Neuronal stem cell (in vitro differentiated cells): ENCODE measurements around the gene FAH.

ENCODE experiments used
- DNase-seq: peaks from one replicate; pipeline ENCODE4 v3.0.0-alpha.2; 2013; ENCODE audit warnings: low spot score
- H2AFZ ChIP-seq: one replicate; pipeline ENCODE4 v1.6.1; 2013; ENCODE audit warnings: mild to moderate bottlenecking, low read length, inconsistent platforms
- H2AK5ac ChIP-seq: 2 replicates; pipeline ENCODE4 v1.6.1; 2013; ENCODE audit warnings: low read depth, mild to moderate bottlenecking, inconsistent platforms, low read length, moderate library complexity, mixed read lengths
- H2BK120ac ChIP-seq: 2 replicates; pipeline ENCODE4 v1.6.1; 2013; ENCODE audit warnings: low read depth, mild to moderate bottlenecking, inconsistent platforms, low read length, moderate library complexity, mixed read lengths
- H2BK12ac ChIP-seq: one replicate; pipeline ENCODE4 v1.6.1; 2013; ENCODE audit warnings: low read length, inconsistent platforms
- H2BK15ac ChIP-seq: 2 replicates; pipeline ENCODE4 v1.6.1; 2013; ENCODE audit warnings: mild to moderate bottlenecking, low read length, inconsistent platforms, mixed read lengths
- H2BK5ac ChIP-seq: one replicate; pipeline ENCODE4 v1.6.1; 2013; ENCODE audit warnings: inconsistent platforms, mild to moderate bottlenecking, low read length, moderate library complexity
- H3K14ac ChIP-seq: one replicate; pipeline ENCODE4 v1.6.1; 2013; ENCODE audit warnings: low read length, inconsistent platforms
- H3K18ac ChIP-seq: 2 replicates; pipeline ENCODE4 v1.6.1; 2013; ENCODE audit warnings: low read length, inconsistent platforms
- H3K23ac ChIP-seq: 2 replicates; pipeline ENCODE4 v1.6.1; 2013; ENCODE audit warnings: low read depth, mild to moderate bottlenecking, mixed read lengths, low read length, inconsistent platforms; ENCODE audit not compliant: poor library complexity
- H3K27ac ChIP-seq: replicated peaks from 3 replicates; pipeline ENCODE4 v1.5.1; 2013; ENCODE audit warnings: low read length, inconsistent platforms
- H3K27me3 ChIP-seq, 3 experiments: 2 replicates each; pipeline ENCODE4 v1.6.1; 2013; ENCODE audit warnings: low read length in 3 of 3, mild to moderate bottlenecking in 2 of 3, inconsistent platforms in 1 of 3, low read depth in 1 of 3, mixed read lengths in 1 of 3, moderate library complexity in 1 of 3; ENCODE audit not compliant: control insufficient read depth in 3 of 3, insufficient read depth in 3 of 3
- H3K36me3 ChIP-seq, 2 donors: replicated peaks in 1 of 2; 2 replicates each; pipeline ENCODE4 v1.6.1; 2013; ENCODE audit warnings: low read length in 2 of 2; ENCODE audit not compliant: control insufficient read depth in 2 of 2, insufficient read depth in 2 of 2
- H3K4ac ChIP-seq: 2 replicates; pipeline ENCODE4 v1.6.1; 2013; ENCODE audit warnings: inconsistent platforms, mild to moderate bottlenecking, low read length, moderate library complexity
- H3K4me1 ChIP-seq, 2 donors: 1 replicate in 1 of 2; 2 replicates in 1 of 2; pipeline ENCODE4 v1.6.1; 2013; ENCODE audit warnings: low read length in 2 of 2, low read depth in 1 of 2; ENCODE audit not compliant: control insufficient read depth in 2 of 2, insufficient read depth in 1 of 2
- H3K4me2 ChIP-seq: one replicate; pipeline ENCODE4 v1.6.1; 2013; ENCODE audit warnings: mild to moderate bottlenecking, low read length, inconsistent platforms; ENCODE audit not compliant: insufficient read depth, poor library complexity, severe bottlenecking
- H3K4me3 ChIP-seq, 2 donors: 2 replicates each; pipeline ENCODE4 v1.5.1; 2013; ENCODE audit warnings: low read length in 2 of 2, mild to moderate bottlenecking in 2 of 2, inconsistent platforms in 1 of 2, moderate library complexity in 1 of 2
- H3K79me1 ChIP-seq: one replicate; pipeline ENCODE4 v1.6.1; 2013; ENCODE audit warnings: low read depth, mild to moderate bottlenecking, inconsistent platforms, low read length, moderate library complexity
- H3K9ac ChIP-seq: one replicate; pipeline ENCODE4 v1.6.1; 2013; ENCODE audit warnings: mild to moderate bottlenecking, low read depth, low read length, inconsistent platforms; ENCODE audit not compliant: poor library complexity
- H3K9me3 ChIP-seq, 2 donors: replicated peaks in 1 of 2; 2 replicates each; pipeline versions ENCODE3 to v1.6.1; 2013; ENCODE audit warnings: low read length in 2 of 2, mild to moderate bottlenecking in 2 of 2, inconsistent platforms in 1 of 2, low read depth in 1 of 2, mixed read lengths in 1 of 2, moderate library complexity in 1 of 2; ENCODE audit not compliant: control insufficient read depth in 2 of 2, insufficient read depth in 1 of 2
- H4K8ac ChIP-seq: one replicate; pipeline ENCODE4 v1.6.1; 2013; ENCODE audit warnings: low read depth, mild to moderate bottlenecking, inconsistent platforms, low read length, moderate library complexity
- H4K91ac ChIP-seq: one replicate; pipeline ENCODE4 v1.6.1; 2013; ENCODE audit warnings: low read length, low read depth, mild to moderate bottlenecking, inconsistent platforms; ENCODE audit not compliant: poor library complexity
- WGBS, 2 donors: extraction: QIAGEN DNeasy Blood & Tissue Kit; methylation state at CpG; one replicate each; pipeline ENCODE4 v1.1.7; 2013; ENCODE audit warnings: missing lambda C conversion rate in 2 of 2, mixed read lengths in 1 of 2; ENCODE audit not compliant: insufficient read length in 2 of 2, insufficient replicate concordance in 1 of 2; ENCODE audit errors: extremely low coverage in 2 of 2; 5-methylcytosine and 5-hydroxymethylcytosine counted together

Gene FAH

DNA sequence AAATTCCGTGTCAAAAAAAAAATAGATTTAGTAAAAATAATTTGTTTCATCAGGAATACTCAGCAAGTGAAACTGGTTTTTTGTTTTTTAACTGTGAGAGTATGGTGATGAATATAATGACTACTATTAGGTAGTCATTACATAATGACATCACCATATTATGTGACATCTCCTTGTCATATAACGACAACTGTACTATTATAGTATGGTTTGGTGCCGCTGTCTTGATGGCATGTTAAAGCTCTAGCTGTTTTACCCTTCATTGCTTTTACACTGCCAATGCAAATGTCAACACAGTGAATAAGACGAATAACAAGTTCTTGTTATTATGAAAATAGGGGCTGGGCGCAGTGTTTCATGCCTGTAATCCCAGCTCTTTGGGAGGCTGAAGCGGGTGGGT, 45.6 kb upstream of the FAH start:
- H3K27ac ChIP-seq = no peak overlapping the region
- no peak overlapping the region for H3K4me2 ChIP-seq
- H2BK15ac ChIP-seq = no peak overlapping the region
- H4K8ac ChIP-seq = no peak overlapping the region
- no peaks in the 10 kb centered on the region for H3K27me3 ChIP-seq
- H2BK5ac ChIP-seq = no peak overlapping the region
- no peak overlapping the region for H3K4me3 ChIP-seq
- H4K91ac ChIP-seq = no peak overlapping the region
- H3K4ac ChIP-seq = no peak overlapping the region
- H3K9me3 ChIP-seq = no peaks in the 10 kb centered on the region
- H3K79me1 ChIP-seq = peaks cover 5% of the 10 kb centered on the region
- peaks cover 0 to 4% of the 10 kb centered on the region in 2 donors for H3K36me3 ChIP-seq
- H3K14ac ChIP-seq = no peak overlapping the region
- H3K9ac ChIP-seq = no peak overlapping the region
- no peaks in the 10 kb centered on the region for H3K4me1 ChIP-seq
- no peak overlapping the region for H2AFZ ChIP-seq
- no peak overlapping the region for H2AK5ac ChIP-seq
- WGBS, 2 donors = no CpG with 5 or more reads among the region's 6 CpGs
- H2BK120ac ChIP-seq = no peak overlapping the region
- no peak overlapping the region for H3K23ac ChIP-seq
- no peak for DNase-seq
- H2BK12ac ChIP-seq = no peak overlapping the region
- no peak overlapping the region for H3K18ac ChIP-seq

DNA sequence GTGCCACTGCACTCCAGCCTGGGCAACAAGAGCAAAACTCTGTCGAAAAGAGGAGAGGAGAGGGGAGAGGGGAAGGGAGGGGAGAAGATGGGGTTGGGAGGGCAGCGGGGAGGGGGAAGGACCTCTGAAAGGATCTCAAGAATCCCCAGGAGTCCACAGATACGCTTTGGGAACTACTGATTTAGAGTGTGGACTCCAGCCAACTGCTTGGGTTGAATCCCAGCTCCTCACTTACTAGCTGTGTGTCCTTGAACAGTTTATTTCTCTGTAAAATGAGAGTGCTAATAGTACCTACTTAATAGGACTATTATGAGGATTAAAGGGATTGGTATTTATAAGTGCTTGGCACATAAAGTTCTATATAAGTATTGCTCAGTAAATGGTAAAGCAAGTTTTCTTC, 45.0 kb upstream of the FAH start:
- Histone ChIP-seq H3K4ac (no peak overlapping the region), H2BK15ac (no peak overlapping the region), H3K27me3 (no peaks in the 10 kb centered on the region), H3K14ac (no peak overlapping the region), H2AK5ac (no peak overlapping the region), H2BK12ac (no peak overlapping the region), H2BK5ac (no peak overlapping the region), H3K79me1 (peaks cover 5% of the 10 kb centered on the region), H3K4me2 (no peak overlapping the region), H3K27ac (no peak overlapping the region), H4K8ac (no peak overlapping the region), H2AFZ (no peak overlapping the region), H3K4me1 (no peaks in the 10 kb centered on the region), H4K91ac (no peak overlapping the region), H3K36me3 (peaks cover 0 to 4% of the 10 kb centered on the region in 2 donors), H3K18ac (no peak overlapping the region), H2BK120ac (no peak overlapping the region), H3K9me3 (no peaks in the 10 kb centered on the region), H3K4me3 (no peak overlapping the region), H3K9ac (no peak overlapping the region), H3K23ac (no peak overlapping the region)
- no CpG with 5 or more reads among the region's 3 CpGs for WGBS, 2 donors
- no peak for DNase-seq

DNA sequence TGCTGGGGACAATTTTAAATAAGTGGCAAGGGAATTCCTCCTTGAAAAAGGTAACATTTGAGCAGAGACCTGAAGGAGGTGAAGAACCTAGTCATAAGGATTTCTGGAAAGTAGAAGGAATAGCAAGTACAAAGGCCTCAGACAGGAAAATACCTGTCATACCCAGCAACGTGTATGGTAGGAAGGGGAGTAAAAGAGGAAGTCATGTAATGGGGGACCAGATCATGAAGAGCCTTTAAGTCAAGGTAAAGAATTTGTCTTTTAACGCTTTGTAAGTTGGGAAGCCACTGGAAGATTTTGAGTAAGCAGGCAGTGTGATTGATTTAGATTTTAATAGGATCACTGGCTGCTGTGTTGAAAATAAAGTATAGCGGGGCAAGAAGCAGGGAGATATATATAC, 43.4 kb upstream of the FAH start:
- no peak overlapping the region for H3K27ac ChIP-seq
- no peaks in the 10 kb centered on the region for H3K4me1 ChIP-seq
- no peak overlapping the region for H4K91ac ChIP-seq
- no peak for DNase-seq
- no peak overlapping the region for H2AK5ac ChIP-seq
- H3K4ac ChIP-seq = no peak overlapping the region
- no peak overlapping the region for H2BK5ac ChIP-seq
- no peak overlapping the region for H3K9ac ChIP-seq
- no peaks in the 10 kb centered on the region for H3K27me3 ChIP-seq
- no peak overlapping the region for H3K23ac ChIP-seq
- no peak overlapping the region for H4K8ac ChIP-seq
- H2BK15ac ChIP-seq = no peak overlapping the region
- no peak overlapping the region for H2AFZ ChIP-seq
- WGBS, 2 donors = no CpG with 5 or more reads among the region's 3 CpGs
- H2BK12ac ChIP-seq = no peak overlapping the region
- no peak overlapping the region for H2BK120ac ChIP-seq
- peaks cover 5% of the 10 kb centered on the region for H3K79me1 ChIP-seq
- H3K36me3 ChIP-seq = no peaks in the 10 kb centered on the region
- H3K4me3 ChIP-seq = no peak overlapping the region
- no peaks in the 10 kb centered on the region for H3K9me3 ChIP-seq
- no peak overlapping the region for H3K18ac ChIP-seq
- no peak overlapping the region for H3K14ac ChIP-seq
- no peak overlapping the region for H3K4me2 ChIP-seq

DNA sequence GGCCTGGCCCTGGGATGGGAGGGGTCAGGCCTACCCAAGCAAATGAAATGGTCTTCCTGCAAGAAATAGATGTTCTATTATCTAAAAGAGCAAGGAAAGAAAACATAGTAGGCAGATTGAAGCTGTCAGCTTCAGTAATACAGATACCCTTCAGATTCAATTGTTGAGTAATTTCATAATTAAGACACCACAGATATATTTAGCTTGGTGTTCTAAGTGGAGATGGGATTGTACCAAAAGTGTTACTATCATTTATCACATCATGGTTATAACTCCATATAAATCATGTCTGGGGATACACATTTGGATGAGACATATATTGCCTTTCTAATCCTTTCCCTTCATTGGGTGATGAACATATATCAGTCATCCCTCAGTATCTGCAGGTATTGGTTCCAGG, 41.9 kb upstream of the FAH start:
- DNase-seq = no peak
- Histone ChIP-seq H3K27ac (no peak overlapping the region), H2BK120ac (no peak overlapping the region), H3K23ac (no peak overlapping the region), H2BK15ac (no peak overlapping the region), H2BK12ac (no peak overlapping the region), H3K4me1 (no peaks in the 10 kb centered on the region), H4K91ac (no peak overlapping the region), H3K36me3 (no peaks in the 10 kb centered on the region), H3K79me1 (peaks cover 3% of the 10 kb centered on the region), H3K4me3 (no peak overlapping the region), H3K14ac (no peak overlapping the region), H3K9me3 (no peaks in the 10 kb centered on the region), H3K9ac (no peak overlapping the region), H3K27me3 (no peaks in the 10 kb centered on the region), H3K18ac (no peak overlapping the region), H3K4ac (no peak overlapping the region), H2BK5ac (no peak overlapping the region), H2AK5ac (no peak overlapping the region), H3K4me2 (no peak overlapping the region), H2AFZ (no peak overlapping the region), H4K8ac (no peak overlapping the region)
